GM13977 (cell line): ENCODE results near the gene JADE1.

ENCODE experiments used
- DNase-seq: peaks from one replicate; pipeline ENCODE4 v3.0.0; 2012; ENCODE audit warnings: low spot score
- CTCF ChIP-seq: IDR thresholded peaks from 2 replicates; pipeline ENCODE4 v1.5.1; 2012; ENCODE audit warnings: mild to moderate bottlenecking, control low read depth; ENCODE audit not compliant: insufficient read depth; ENCODE audit errors: extremely low read depth, missing control alignments
- in situ Hi-C: fragments of 300-500 bp; cut with MboI; formaldehyde crosslinking; loops from one replicate; pipeline ENCODE4 v1.12.0; 2022; ENCODE audit warnings: low sequenced_read_pairs, low pct_unique_long_range_greater_than_20kb, mixed read lengths, inconsistent platforms; ENCODE audit not compliant: unreplicated experiment

The JADE1 gene

GRCh38 chr4:128850252-128850651, 40.8 kb downstream of the JADE1 start:
- no peak for TF ChIP-seq CTCF
- in situ Hi-C loops = no loop called here
- DNase-seq = no peak

- peak; percentile 3 for TF ChIP-seq CTCF
- DNase-seq = no peak
- in situ Hi-C loops = no loop called here
Measured at GRCh38 chr4:128853741-128854140, 44.2 kb downstream of the JADE1 start.

GRCh38 chr4:128854433-128854832, 44.9 kb downstream of the JADE1 start:
- in situ Hi-C loops = no loop called here
- no peak for TF ChIP-seq CTCF
- DNase-seq = no peak

- no peak for TF ChIP-seq CTCF
- DNase-seq = no peak
- in situ Hi-C loops = no loop called here
Measured at GRCh38 chr4:128855621-128856020, 46.1 kb downstream of the JADE1 start.

GRCh38 chr4:128856246-128856645, 46.7 kb downstream of the JADE1 start:
- in situ Hi-C loops = no loop called here
- DNase-seq = no peak
- no peak for TF ChIP-seq CTCF

- no peak for TF ChIP-seq CTCF
- in situ Hi-C loops = no loop called here
- no peak for DNase-seq
Measured at GRCh38 chr4:128858879-128859671, 49.6 kb downstream of the JADE1 start.
